Body of pancreas (tissue), 4 donors: ENCODE measurements around the gene COL13A1. TPM values are rescaled to one million over a fixed set of nuclear protein-coding genes. Genes with fewer than 3 reads are reported as not detected.

ENCODE experiments used
- ATAC-seq: fragments of 150-250 bp; one replicate; pipeline ENCODE4 v1.9.1; 2016
- DNase-seq, 4 donors: peaks; one replicate each; pipeline ENCODE4 v3.0.0-alpha.2; 2019
- H3K27ac ChIP-seq, 4 donors: fragments of 200-600 bp; sonication (generic); 1 replicate in 3 of 4; 2 replicates in 1 of 4; pipeline versions ENCODE4 v1.5.1 to v1.6.1; 2016 to 2019; ENCODE audit warnings: mild to moderate bottlenecking in 1 of 4, mixed read lengths in 1 of 4, moderate library complexity in 1 of 4
- H3K27me3 ChIP-seq, 2 donors: fragments of 200-600 bp; sonication (generic); one replicate each; pipeline ENCODE4 v1.6.0; 2016; ENCODE audit warnings: mild to moderate bottlenecking in 1 of 2
- H3K36me3 ChIP-seq, 2 donors: fragments of 200-600 bp; sonication (generic); replicated peaks in 1 of 2; 2 replicates each; pipeline ENCODE4 v1.5.1; 2016; ENCODE audit warnings: low read depth in 2 of 2; ENCODE audit not compliant: insufficient read depth in 1 of 2
- H3K4me1 ChIP-seq: fragments of 200-600 bp; sonication (generic); one replicate; pipeline ENCODE4 v1.6.0; 2016
- H3K4me3 ChIP-seq, 2 donors: fragments of 200-600 bp; sonication (generic); 1 replicate in 1 of 2; 2 replicates in 1 of 2; pipeline ENCODE4 v1.5.1; 2016 to 2019
- H3K9me3 ChIP-seq, 3 donors: fragments of 200-600 bp; sonication (generic); 1 replicate in 2 of 3; 2 replicates in 1 of 3; pipeline ENCODE4 v1.5.1; 2016
- CTCF ChIP-seq, 7 experiments: fragments of 450-650 bp in 4 of 7; fragments of 200-600 bp in 3 of 7; sonication (generic) in 3 of 7; IDR thresholded peaks; one replicate each; pipeline ENCODE4 v1.5.1; 2016 to 2019; ENCODE audit warnings: antibody characterized with exemption in 7 of 7
- POLR2A ChIP-seq, 3 donors: fragments of 450-650 bp; IDR thresholded peaks; one replicate each; pipeline ENCODE4 v1.6.1; 2016; ENCODE audit warnings: antibody characterized with exemption in 3 of 3, mild to moderate bottlenecking in 2 of 3
- WGBS, 2 donors: methylation state at CpG; one replicate each; pipeline ENCODE4 v1.1.5; 2017; 5-methylcytosine and 5-hydroxymethylcytosine counted together
- intact Hi-C: fragments of 100-400 bp; cut with DNase I; formaldehyde crosslinking; loops from one replicate; pipeline ENCODE4 v1.15.1; 2023
- total RNA-seq, 2 donors: library from RNA; depleted of rRNA; stranded (reverse); fragments of >200 nt; gene quantifications; one replicate each; pipeline ENCODE4 v1.1.0, GENCODE V29; 2016

The COL13A1 gene
- total RNA-seq, 2 donors from 2014 or later, result 2.3 TPM; not detected in 1

DNA sequence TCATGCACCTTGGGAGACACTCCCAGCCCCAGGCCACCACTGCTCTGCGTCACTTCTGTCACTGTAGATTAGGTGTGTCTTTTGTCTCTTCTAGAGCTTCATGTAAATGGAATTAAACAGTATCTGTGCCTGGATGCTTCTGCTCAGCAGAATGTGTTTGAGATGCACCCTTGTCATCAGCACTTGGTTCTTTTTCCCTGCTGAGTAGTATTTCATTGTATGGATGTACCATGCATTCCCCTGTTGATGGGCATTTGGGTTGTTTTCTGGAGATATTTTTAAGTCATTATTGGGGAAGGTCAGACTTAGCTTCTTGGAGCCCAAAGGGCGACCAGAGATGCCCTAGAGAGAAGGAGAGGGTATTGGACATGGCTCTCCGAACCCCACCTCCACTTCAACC is 126.6 kb downstream of the COL13A1 start:
- TF ChIP-seq CTCF (IDR thresholded peaks at IDR 0.05) (no peak), POLR2A (IDR thresholded peaks at IDR 0.05) (no peak)
- ATAC-seq (no peak), DNase-seq (no peak)
- Histone ChIP-seq H3K27ac (no peak overlapping the region), H3K9me3 (no peaks in the 10 kb centered on the region), H3K27me3 (no peaks in the 10 kb centered on the region), H3K36me3 (no peaks in the 10 kb centered on the region), H3K4me1 (no peaks in the 10 kb centered on the region), H3K4me3 (no peak overlapping the region)
- intact Hi-C loops, result no loop called here
- WGBS, 2 donors, result 66 to 80% methylated on average over 3 of the region's 3 CpGs

DNA sequence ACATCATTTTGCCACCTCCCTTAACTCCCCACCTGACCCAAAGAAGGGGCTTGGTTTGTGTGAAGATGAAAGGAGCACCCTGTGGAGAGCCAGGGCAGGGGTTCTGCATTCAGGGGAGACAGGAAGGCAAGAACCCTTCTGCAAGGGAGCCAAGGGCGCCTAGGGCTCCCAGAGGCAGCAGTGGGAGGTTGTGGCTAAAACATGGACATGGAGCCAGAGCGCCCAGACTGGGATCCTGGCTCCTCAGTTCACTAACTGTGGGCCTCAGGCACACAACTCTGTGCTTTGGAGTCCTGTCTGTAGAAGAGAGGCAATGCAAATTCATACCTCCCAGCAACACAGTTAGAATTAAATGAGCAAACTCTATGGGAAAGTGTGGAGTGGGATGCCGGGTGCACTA is 127.9 kb downstream of the COL13A1 start:
- H3K9me3 ChIP-seq, result no peaks in the 10 kb centered on the region
- no peaks in the 10 kb centered on the region for H3K27me3 ChIP-seq
- 72 to 86% methylated on average over 3 of the region's 3 CpGs for WGBS, 2 donors
- DNase-seq (no peak), ATAC-seq (no peak)
- H3K4me3 ChIP-seq, result no peak overlapping the region
- H3K36me3 ChIP-seq, result no peaks in the 10 kb centered on the region
- TF ChIP-seq CTCF (IDR thresholded peaks at IDR 0.05) (no peak), POLR2A (IDR thresholded peaks at IDR 0.05) (no peak)
- H3K27ac ChIP-seq, result no peak overlapping the region
- intact Hi-C loops, result no loop called here
- H3K4me1 ChIP-seq, result no peaks in the 10 kb centered on the region

GRCh38 chr10:69934768-69935167 is 133.1 kb downstream of the COL13A1 start:
- 75 to 87% methylated on average over 2 of the region's 2 CpGs for WGBS, 2 donors
- no peak for TF ChIP-seq CTCF (IDR thresholded peaks at IDR 0.05)
- no peak for TF ChIP-seq POLR2A (IDR thresholded peaks at IDR 0.05)
- no peak for DNase-seq
- H3K4me3 ChIP-seq, result no peak overlapping the region
- no peaks in the 10 kb centered on the region for H3K36me3 ChIP-seq
- H3K27me3 ChIP-seq, result no peaks in the 10 kb centered on the region
- no peak overlapping the region for H3K27ac ChIP-seq
- intact Hi-C loops, result no loop called here
- peaks cover 4% of the 10 kb centered on the region for H3K4me1 ChIP-seq
- ATAC-seq, result no peak
- no peaks in the 10 kb centered on the region for H3K9me3 ChIP-seq

DNA sequence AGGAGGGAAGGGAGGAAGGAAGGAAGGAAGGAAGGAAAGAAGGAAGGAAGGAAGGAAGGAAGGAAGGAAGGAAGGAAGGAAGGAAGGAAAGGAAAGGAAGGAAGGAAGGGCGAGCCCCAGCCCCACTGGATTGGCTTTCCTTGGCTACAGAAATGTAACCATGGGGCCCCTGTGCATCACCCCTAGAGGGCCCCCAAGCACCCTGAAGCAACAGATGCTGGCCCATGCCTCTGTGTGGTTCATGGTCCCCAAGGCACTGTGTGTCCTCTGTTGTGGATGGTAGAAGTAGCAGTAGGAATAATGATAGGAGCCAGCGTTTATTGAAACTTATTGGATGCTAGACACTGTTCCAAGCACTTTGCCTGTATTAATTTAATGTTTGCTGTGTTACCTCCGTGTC is 134.4 kb downstream of the COL13A1 start:
- ATAC-seq, result no peak
- no peaks in the 10 kb centered on the region for H3K27me3 ChIP-seq
- 71 to 75% methylated on average over 3 of the region's 3 CpGs for WGBS, 2 donors
- H3K27ac ChIP-seq, result no peak overlapping the region
- no peaks in the 10 kb centered on the region for H3K9me3 ChIP-seq
- TF ChIP-seq POLR2A (IDR thresholded peaks at IDR 0.05) (no peak), CTCF (IDR thresholded peaks at IDR 0.05) (peak in 1 of 7 experiments; percentile 8)
- no peak overlapping the region for H3K4me3 ChIP-seq
- peaks cover 4% of the 10 kb centered on the region for H3K4me1 ChIP-seq
- DNase-seq, result peak in 1 of 4 donors; percentile 9
- intact Hi-C loops, result no loop called here
- H3K36me3 ChIP-seq, result no peaks in the 10 kb centered on the region

GRCh38 chr10:69938541-69938991 is 136.9 kb downstream of the COL13A1 start:
- Histone ChIP-seq H3K4me1 (peaks cover 4% of the 10 kb centered on the region), H3K9me3 (no peaks in the 10 kb centered on the region), H3K36me3 (no peaks in the 10 kb centered on the region), H3K27ac (no peak overlapping the region), H3K4me3 (no peak overlapping the region), H3K27me3 (no peaks in the 10 kb centered on the region)
- TF ChIP-seq POLR2A (IDR thresholded peaks at IDR 0.05) (no peak), CTCF (IDR thresholded peaks at IDR 0.05) (no peak)
- 31 to 33% methylated on average over 5 of the region's 5 CpGs for WGBS, 2 donors
- intact Hi-C loops, result no loop called here
- DNase-seq (peak in 2 of 4 donors; percentile 18 to 28), ATAC-seq (peak; percentile 21)
